Endothelial cell of umbilical vein (primary cell): ENCODE results near the gene CFAP126. TPM values are rescaled to one million over a fixed set of nuclear protein-coding genes. Genes with fewer than 3 reads are reported as not detected.

ENCODE experiments used
- BruUV-seq: library from RNA; stranded (reverse); fragments of 400-500 nt; replicated peaks from 2 replicates; lab custom pipeline; 2021; lab: Mats Ljungman, UMichigan
- CTCF ChIA-PET: fragments of 300-600, 350-600 bp; sonication (Branson Sonifier 250); formaldehyde crosslinking; loops from one replicate; lab custom pipeline; 2021; ENCODE audit warnings: antibody characterized with exemption, inconsistent platforms; lab: Charles Lee
- POLR2A ChIA-PET: fragments of 300-600, 350-600 bp; sonication (Branson Sonifier 250); formaldehyde crosslinking; loops from one replicate; lab custom pipeline; 2021; ENCODE audit warnings: antibody characterized with exemption, inconsistent platforms; lab: Charles Lee
- DNase-seq: peaks from one replicate; pipeline ENCODE4 v3.0.0-alpha.2; 2011; ENCODE audit warnings: low read depth, low spot score
- FAIRE-seq: peaks from 2 replicates; lab custom pipeline; 2011; peaks lifted over from hg19 to GRCh38; lab: Jason Lieb, UNC
- H2AFZ ChIP-seq: 2 replicates; pipeline ENCODE4 v1.6.0; 2012; ENCODE audit warnings: low read depth, low read length, control low read depth, inconsistent platforms
- H3K27ac ChIP-seq: 2 replicates; pipeline ENCODE4 v1.5.1; 2011; ENCODE audit warnings: low read depth, mild to moderate bottlenecking, control low read depth, low read length, moderate library complexity; ENCODE audit not compliant: insufficient read depth
- H3K27me3 ChIP-seq, 2 experiments: 2 replicates each; pipeline versions ENCODE4 v1.6.0 to v1.6.1; 2011; ENCODE audit warnings: low read length in 2 of 2, mixed read lengths in 1 of 2; ENCODE audit not compliant: control insufficient read depth in 2 of 2, insufficient read depth in 2 of 2
- H3K36me3 ChIP-seq, 2 experiments: 2 replicates in 1 of 2; 3 replicates in 1 of 2; pipeline ENCODE4 v1.5.1; 2011; ENCODE audit warnings: low read length in 2 of 2, mild to moderate bottlenecking in 1 of 2, moderate library complexity in 1 of 2; ENCODE audit not compliant: control insufficient read depth in 2 of 2, insufficient read depth in 2 of 2; ENCODE audit errors: extremely low read depth in 1 of 2
- H3K4me1 ChIP-seq: 3 replicates; pipeline ENCODE4 v1.5.1; 2011; ENCODE audit warnings: mild to moderate bottlenecking, low read length; ENCODE audit not compliant: control insufficient read depth, insufficient read depth; ENCODE audit errors: extremely low read depth
- H3K4me2 ChIP-seq: 2 replicates; pipeline ENCODE4 v1.6.1; 2011; ENCODE audit warnings: low read length, control low read depth, mixed read lengths; ENCODE audit not compliant: insufficient read depth
- H3K4me3 ChIP-seq, 3 experiments: fragments of 200-600 bp in 1 of 3; sonication (generic), shearing (Covaris generic) in 1 of 3; replicated peaks in 1 of 3; 2 replicates each; pipeline ENCODE4 v1.5.1; 2011 to 2016; ENCODE audit warnings: control low read depth in 3 of 3, low read length in 3 of 3, mild to moderate bottlenecking in 2 of 3, inconsistent platforms in 1 of 3, low read depth in 1 of 3, moderate library complexity in 1 of 3; ENCODE audit not compliant: insufficient read depth in 1 of 3
- H3K79me2 ChIP-seq: 2 replicates; pipeline ENCODE4 v1.6.0; 2012; ENCODE audit warnings: low read length, inconsistent platforms; ENCODE audit not compliant: control insufficient read depth, insufficient read depth
- H3K9ac ChIP-seq: replicated peaks from 2 replicates; pipeline ENCODE3; 2011; ENCODE audit warnings: low read length, control low read depth; ENCODE audit not compliant: insufficient read depth; ENCODE audit errors: extremely low read depth
- H3K9me1 ChIP-seq: replicated peaks from 3 replicates; pipeline ENCODE4 v1.6.0; 2011; ENCODE audit warnings: mild to moderate bottlenecking, low read length; ENCODE audit not compliant: control insufficient read depth, insufficient read depth; ENCODE audit errors: extremely low read depth
- H3K9me3 ChIP-seq: replicated peaks from 2 replicates; pipeline ENCODE4 v1.5.1; 2012; ENCODE audit warnings: low read length, inconsistent platforms; ENCODE audit not compliant: control insufficient read depth, insufficient read depth
- H4K20me1 ChIP-seq: replicated peaks from 2 replicates; pipeline ENCODE3; 2011; ENCODE audit warnings: mild to moderate bottlenecking, low read length; ENCODE audit not compliant: control insufficient read depth, insufficient read depth; ENCODE audit errors: extremely low read depth
- EZH2 ChIP-seq: IDR thresholded peaks from 2 replicates; pipeline ENCODE4 v1.6.1; 2012; ENCODE audit warnings: borderline replicate concordance, low read depth, mild to moderate bottlenecking, moderate library complexity, low read length, inconsistent platforms; ENCODE audit not compliant: severe bottlenecking
- FOS ChIP-seq: IDR thresholded peaks from 2 replicates; pipeline ENCODE4 v1.6.1; 2011; ENCODE audit warnings: mild to moderate bottlenecking, low read length, moderate library complexity, borderline replicate concordance; ENCODE audit not compliant: insufficient read depth
- GATA2 ChIP-seq: IDR thresholded peaks from 2 replicates; pipeline ENCODE4 v1.7.0; 2011; ENCODE audit warnings: low read depth, mild to moderate bottlenecking, moderate library complexity, mixed read lengths, low read length; ENCODE audit not compliant: insufficient read length, insufficient read depth
- JUN ChIP-seq: IDR thresholded peaks from 2 replicates; pipeline ENCODE4 v1.6.1; 2011; ENCODE audit warnings: borderline replicate concordance, low read depth; ENCODE audit not compliant: insufficient read length, insufficient read depth
- MYC ChIP-seq: IDR thresholded peaks from one replicate; pipeline ENCODE4 v1.6.1; 2011; ENCODE audit warnings: mild to moderate bottlenecking, low read depth, low read length
- POLR2A ChIP-seq: IDR thresholded peaks from 2 replicates; pipeline ENCODE4 v1.6.1; 2012; ENCODE audit warnings: low read depth, mild to moderate bottlenecking, control low read depth, low read length
- POLR2AphosphoS5 ChIP-seq: IDR thresholded peaks from 2 replicates; pipeline ENCODE4 v1.6.1; 2012; ENCODE audit warnings: low read depth, mild to moderate bottlenecking, control low read depth, low read length, moderate library complexity; ENCODE audit not compliant: insufficient read depth
- dilution Hi-C: fragments of 300-500 bp; cut with MboI; formaldehyde crosslinking; loops from one replicate; pipeline ENCODE4 v1.15.0; 2019; ENCODE audit warnings: low sequenced_read_pairs; ENCODE audit not compliant: extremely low pct_ligation_motif_present
- intact Hi-C: fragments of 100-400 bp; cut with micrococcal nuclease; formaldehyde crosslinking; loops from one replicate; pipeline ENCODE4 v1.10.0; 2022
- polyA plus RNA-seq, 4 experiments: library from polyadenylated mRNA; depleted of rRNA in 3 of 4; stranded (reverse) in 3 of 4; unstranded in 1 of 4; fragments of >200 nt; gene quantifications; 2 replicates each; pipeline versions ENCODE4 v1.2.1 to v1.2.3, GENCODE V29; 2011 to 2012; ENCODE audit warnings: missing spikeins in 1 of 4
- total RNA-seq: library from RNA; stranded (reverse); gene quantifications from 2 replicates; pipeline ENCODE4 v1.2.3, GENCODE V29; 2021
- TF ChIP-seq, protein P1 (sequence below), 2 donors: IDR thresholded peaks; 1 replicate in 1 of 2; 2 replicates in 1 of 2; pipeline ENCODE4 v1.5.1; 2011; ENCODE audit warnings: low read length in 2 of 2, mild to moderate bottlenecking in 2 of 2, moderate library complexity in 2 of 2, control low read depth in 1 of 2, inconsistent platforms in 1 of 2, low read depth in 1 of 2; ENCODE audit not compliant: insufficient read depth in 1 of 2; ENCODE audit errors: extremely low read depth in 1 of 2
- TF ChIP-seq, protein P2 (sequence below): IDR thresholded peaks from 2 replicates; pipeline ENCODE4 v1.6.1; 2011; ENCODE audit not compliant: insufficient read depth, insufficient read length

The CFAP126 gene
- total and polyA plus RNA-seq, 2 donors (not counting 3 experiments of a cell fraction or from before 2014, with no cell fraction given) = not detected

DNA sequence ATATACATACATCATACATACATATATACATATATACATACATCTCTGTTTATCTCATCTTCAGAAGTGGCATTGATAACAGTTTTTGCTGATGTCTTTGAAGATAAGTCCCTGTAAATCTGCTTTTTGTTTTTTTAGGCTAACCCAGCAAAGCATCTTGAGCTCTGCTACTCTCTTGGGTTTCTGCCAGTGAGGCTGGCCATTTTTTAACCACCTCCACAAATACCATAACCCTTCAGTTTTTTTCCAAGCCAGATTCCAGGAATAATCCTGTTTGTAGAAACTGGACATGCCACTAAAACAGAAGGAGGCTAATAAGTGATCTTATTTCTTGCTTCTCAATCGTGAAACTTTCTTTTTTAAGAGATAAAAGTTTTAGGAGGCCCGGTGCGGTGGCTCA lies 31.9 kb downstream of the CFAP126 start:
- CTCF ChIA-PET = no interaction called here
- POLR2A ChIA-PET = no interaction called here
- no TSS peak for BruUV-seq
- DNase-seq (no peak), FAIRE-seq (no peak)
- Histone ChIP-seq H3K4me2 (no peak overlapping the region), H3K27me3 (no peaks in the 10 kb centered on the region), H4K20me1 (no peaks in the 10 kb centered on the region), H3K9me1 (no peaks in the 10 kb centered on the region), H3K79me2 (no peaks in the 10 kb centered on the region), H3K4me1 (no peaks in the 10 kb centered on the region), H2AFZ (no peak overlapping the region), H3K36me3 (peaks cover 0 to 9% of the 10 kb centered on the region in 2 experiments), H3K27ac (no peak overlapping the region), H3K9ac (no peak overlapping the region), H3K4me3 (no peak overlapping the region), H3K9me3 (no peaks in the 10 kb centered on the region)
- TF ChIP-seq MYC (no peak), POLR2A (no peak), JUN (no peak), POLR2AphosphoS5 (no peak), GATA2 (no peak), EZH2 (no peak), FOS (no peak)
- TF ChIP-seq, protein P1, sequence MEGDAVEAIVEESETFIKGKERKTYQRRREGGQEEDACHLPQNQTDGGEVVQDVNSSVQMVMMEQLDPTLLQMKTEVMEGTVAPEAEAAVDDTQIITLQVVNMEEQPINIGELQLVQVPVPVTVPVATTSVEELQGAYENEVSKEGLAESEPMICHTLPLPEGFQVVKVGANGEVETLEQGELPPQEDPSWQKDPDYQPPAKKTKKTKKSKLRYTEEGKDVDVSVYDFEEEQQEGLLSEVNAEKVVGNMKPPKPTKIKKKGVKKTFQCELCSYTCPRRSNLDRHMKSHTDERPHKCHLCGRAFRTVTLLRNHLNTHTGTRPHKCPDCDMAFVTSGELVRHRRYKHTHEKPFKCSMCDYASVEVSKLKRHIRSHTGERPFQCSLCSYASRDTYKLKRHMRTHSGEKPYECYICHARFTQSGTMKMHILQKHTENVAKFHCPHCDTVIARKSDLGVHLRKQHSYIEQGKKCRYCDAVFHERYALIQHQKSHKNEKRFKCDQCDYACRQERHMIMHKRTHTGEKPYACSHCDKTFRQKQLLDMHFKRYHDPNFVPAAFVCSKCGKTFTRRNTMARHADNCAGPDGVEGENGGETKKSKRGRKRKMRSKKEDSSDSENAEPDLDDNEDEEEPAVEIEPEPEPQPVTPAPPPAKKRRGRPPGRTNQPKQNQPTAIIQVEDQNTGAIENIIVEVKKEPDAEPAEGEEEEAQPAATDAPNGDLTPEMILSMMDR (IDR thresholded peaks at IDR 0.05; ENCODE audit: extremely low read depth in 1 of 2, insufficient read depth in 1 of 2, low read depth in 1 of 2, low read length in 2 of 2) = no peak
- TF ChIP-seq, protein P2, sequence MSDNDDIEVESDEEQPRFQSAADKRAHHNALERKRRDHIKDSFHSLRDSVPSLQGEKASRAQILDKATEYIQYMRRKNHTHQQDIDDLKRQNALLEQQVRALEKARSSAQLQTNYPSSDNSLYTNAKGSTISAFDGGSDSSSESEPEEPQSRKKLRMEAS = no peak
- intact Hi-C loops (no loop called here), dilution Hi-C loops (no loop called here)
